Measurements from ENCODE around the gene MRGPRE.
A peak's percentile ranks its signal among the peaks of the same experiment; 100 is the strongest.

MRGPRE gene

GRCh38 chr11:3225826-3226750 lies 6.1 kb downstream of the MRGPRE start:
- DNase-seq, result no peak

DNA sequence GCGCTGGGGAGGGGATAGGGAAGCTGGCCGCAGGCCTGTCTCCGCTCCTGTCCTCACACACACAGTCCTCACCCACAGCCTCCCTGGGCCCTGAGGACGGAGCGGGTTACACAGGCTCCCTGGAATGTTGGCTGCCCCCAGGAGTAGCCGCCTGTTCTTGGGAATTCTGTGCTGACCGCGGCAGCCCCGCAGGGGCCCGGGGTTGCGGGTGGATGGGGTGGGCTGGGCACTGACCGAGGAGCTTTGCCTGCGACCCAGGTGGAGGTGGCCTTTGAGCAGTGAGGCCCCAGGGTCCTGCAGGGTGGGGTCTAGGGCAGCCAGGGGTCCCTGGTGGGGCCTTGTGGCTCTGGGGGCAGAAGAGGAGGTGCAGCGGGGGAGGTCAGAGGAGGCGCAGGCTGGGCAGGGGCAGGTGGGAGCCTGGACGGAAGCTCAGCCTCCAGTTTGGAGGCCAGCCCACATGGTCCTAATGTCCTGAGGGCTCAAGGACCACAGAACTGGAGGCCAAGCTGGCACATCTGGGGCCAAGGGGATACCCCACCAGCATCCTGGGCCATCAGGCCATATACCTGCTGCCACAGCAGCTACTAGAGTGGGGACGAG lies 7.0 kb downstream of the MRGPRE start:
- no peak for DNase-seq

- DNase-seq, result no peak
These were observed 7.7 kb downstream of the MRGPRE start for GRCh38 chr11:3224401-3225057.

- no peak for DNase-seq
These were observed 8.3 kb downstream of the MRGPRE start for GRCh38 chr11:3223932-3224381.

- DNase-seq, result peak; percentile 21
These were observed 9.0 kb downstream of the MRGPRE start for GRCh38 chr11:3222941-3223915.

- DNase-seq, result no peak
These were observed 10.0 kb downstream of the MRGPRE start for GRCh38 chr11:3222003-3222855.

DNA sequence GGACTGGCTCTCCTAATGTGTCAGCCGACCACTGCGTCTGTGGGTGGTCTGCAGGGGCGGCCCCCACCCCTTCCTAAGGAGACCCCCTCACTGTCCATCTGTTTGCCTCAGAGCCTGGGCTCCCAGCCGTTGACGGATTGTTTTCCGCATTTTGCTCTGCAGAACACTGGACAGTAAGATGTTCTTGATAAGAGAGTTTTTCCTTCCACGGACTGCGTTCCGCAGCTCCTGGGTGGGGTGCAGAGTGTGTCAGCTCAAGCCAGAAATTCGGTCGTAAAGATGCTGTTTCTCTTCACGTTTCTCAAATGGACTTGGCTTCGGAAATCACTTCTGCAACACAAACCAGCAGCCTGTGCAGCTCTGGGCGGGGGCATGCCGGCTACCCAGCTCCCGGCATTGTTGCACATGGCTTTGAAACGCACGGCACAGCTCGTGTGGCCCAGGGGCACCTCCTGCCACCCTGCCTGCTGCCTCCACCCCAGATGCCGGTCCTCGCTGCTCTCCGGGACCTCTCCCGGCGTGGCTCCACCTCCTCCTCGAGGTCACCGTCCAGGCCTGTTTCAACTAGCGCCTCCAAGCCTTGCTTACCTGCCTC lies 10.7 kb downstream of the MRGPRE start:
- no peak for DNase-seq

- no peak for DNase-seq
These were observed 11.5 kb downstream of the MRGPRE start for GRCh38 chr11:3220521-3221407.

GRCh38 chr11:3220101-3220500 lies 12.1 kb downstream of the MRGPRE start:
- no peak for DNase-seq

DNA sequence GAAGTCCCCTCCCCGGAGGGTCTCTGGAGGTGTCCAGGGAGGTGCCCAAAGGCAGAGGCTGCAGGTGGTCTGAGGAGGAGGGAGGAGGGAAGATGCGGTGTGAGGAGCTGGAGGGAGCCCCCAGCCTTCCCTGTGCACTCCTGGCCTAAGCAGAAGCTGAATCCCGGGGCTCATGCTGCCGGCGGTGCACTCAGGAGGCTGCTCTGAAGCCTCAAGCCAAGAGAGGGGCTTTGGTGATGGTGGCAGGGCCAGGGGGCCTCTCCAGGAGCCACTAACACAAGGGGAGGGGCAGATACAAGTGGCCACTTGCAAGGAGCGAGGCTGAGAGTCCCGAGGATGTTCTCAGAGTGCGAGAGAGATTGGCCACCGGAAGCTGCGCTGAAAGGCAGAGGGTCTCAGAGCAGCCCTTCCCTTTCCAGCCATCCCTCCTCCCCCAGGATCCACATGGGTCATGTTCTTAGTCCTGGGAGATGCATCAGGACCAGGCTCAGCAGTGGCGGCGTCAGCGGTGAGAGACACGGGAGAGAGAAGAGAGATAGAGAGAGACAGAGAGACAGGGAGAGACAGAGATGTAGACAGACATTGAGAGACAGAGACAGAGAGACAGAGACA lies 12.8 kb downstream of the MRGPRE start:
- DNase-seq, result no peak

DNA sequence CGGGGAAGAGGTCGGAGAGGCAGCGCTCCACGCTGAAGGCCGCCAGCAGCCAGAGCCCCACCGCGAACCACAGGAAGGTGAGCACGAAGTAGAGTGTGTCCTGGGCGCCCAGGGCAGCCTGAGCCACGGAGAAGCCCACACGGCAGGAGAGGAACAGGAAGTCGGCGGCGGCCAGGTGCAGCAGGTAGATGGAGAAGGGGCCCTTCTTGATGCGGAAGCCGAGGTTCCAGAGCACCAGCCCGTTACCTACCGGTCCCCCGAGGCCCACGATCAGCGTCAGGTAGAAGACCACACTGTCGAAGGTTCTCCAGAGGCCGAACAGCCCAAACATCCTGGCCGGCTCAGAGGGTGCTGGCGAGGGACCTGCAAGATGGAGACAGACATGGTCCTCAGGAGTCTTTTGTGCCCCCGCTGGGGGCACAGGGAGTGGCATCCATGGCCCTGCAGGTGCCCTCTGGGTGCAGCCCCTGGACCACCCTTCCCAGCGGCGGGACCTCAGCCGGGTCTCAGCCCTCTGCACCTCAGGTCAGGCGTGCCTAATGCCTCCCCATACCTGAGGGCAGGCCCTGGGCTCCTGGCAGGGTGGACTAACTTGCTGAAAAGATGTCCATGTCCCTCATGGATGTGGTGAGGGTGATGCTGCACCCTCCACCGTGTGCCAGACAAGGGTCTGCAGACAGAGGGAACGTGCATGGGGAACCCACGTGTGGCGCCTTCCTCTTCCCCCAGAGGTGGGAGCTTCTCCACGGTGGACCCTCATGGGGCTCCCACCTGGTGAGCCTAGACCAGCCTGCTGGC lies 13.5 kb downstream of the MRGPRE start, which contains the start of gene MRGPRG:
TSS of gene MRGPRG (minus strand) at position 331 of the 798 bp plus-strand sequence. CDS start at position 331, 0 bp downstream.
- DNase-seq, result no peak

- DNase-seq, result no peak
These were observed 14.3 kb downstream of the MRGPRE start for GRCh38 chr11:3217818-3218482.

DNA sequence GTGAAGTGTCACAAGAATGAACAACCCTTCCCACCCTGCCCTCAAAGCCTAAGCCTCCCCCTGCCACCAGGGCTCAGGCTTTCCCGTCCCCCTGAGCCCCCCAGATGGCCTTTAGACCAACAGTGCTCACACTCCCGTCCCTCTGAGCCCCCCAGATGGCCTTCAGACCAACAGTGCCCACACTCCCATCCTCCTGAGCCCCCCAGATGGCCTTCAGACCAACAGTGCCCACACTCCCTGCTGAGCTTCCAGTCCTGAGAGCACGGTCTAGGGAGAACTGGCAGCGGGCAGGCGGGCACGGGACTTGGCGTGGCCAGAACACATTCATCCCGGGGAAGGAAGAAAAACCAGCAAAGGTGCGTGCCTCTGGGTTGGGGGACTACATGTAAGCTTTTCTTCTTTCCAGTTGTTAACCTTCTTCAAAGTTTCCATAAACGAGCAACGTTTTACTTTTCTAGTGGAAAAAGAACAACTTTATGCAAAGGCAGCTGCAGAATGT lies 16.1 kb downstream of the MRGPRE start:
- no peak for DNase-seq

DNA sequence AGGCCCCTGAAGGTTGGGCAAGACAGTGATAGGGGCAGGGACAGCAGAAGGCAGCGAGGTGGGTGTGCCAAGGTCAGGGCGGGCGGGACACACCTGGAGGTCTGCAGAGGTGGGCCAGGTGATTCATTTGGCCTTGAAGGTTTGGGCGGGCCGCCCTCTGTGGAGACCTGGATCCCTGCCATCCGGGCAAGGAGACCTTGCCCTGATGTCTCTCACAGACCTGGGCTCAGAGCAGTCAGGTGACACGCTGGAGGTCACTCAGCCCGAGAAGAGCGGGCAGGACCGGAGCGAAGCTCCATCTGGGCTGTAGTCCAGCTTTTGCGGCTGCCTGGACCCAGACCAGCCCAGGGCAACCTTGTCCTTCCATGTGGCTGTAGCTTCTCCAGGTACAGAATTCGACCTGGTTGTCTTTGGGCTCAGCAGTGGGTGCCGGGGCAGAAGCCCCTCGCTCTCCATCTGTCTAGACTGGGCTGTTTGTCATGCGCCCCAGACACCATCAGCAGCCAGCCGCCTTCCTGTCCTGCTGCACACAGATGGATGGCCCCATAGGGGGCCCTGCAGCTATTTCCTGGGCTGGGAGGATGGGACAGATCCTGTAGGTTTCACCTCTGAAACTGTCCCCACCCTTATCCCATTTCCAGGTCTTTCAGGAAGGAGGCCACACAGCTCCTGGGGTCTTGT lies 16.7 kb downstream of the MRGPRE start:
- DNase-seq, result peak; percentile 66

DNA sequence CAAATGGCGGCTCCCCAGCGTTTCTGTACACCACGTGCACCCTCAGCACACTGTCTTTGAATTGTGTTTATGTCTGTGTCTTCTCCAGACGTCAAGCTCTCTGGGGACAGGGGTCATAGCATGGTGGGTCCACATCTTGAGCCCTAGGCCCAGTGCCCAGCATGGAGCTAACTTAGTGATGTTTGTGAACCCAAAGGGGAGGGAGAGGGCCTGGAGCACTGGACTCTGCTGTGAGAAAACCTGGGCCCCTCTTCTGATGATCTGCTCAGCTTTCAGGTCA lies 17.9 kb downstream of the MRGPRE start:
- DNase-seq, result no peak

GRCh38 chr11:3213659-3214419 lies 18.4 kb downstream of the MRGPRE start:
- no peak for DNase-seq

DNA sequence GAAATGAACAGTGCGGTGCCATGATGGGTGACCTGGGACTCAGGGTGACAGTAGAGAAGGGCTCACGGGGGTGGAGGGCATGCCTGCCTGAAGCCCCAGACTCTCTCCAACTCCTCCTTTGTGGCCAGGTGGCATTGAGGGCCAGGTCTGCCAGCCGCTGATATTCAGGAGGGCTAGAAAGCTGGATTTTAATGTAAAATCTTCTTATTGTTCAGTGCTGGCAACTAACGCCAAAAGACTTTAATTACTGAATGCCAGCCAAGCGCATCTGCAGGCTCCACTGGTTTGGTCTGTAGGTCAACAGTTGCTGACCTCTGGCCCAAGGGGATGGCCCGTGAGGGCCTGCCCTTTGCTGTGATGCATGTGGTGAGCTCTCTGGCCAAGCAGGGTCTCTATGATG lies 23.9 kb downstream of the MRGPRE start:
- no peak for DNase-seq
